HFFc6 (cell line): ENCODE results near the gene FAM3B. TPM values are rescaled to one million over a fixed set of nuclear protein-coding genes. Genes with fewer than 3 reads are reported as not detected.
"Not testable (repeated sequence)": the region's sequence is repeated elsewhere in the genome, so short reads cannot be mapped to it uniquely, and the experiment has no call there.

Experiments used
- DNase-seq: peaks from one replicate; pipeline ENCODE4 v3.0.0-alpha.2; 2018
- H3K27ac Mint-ChIP-seq: 2 replicates; pipeline ENCODE4 v1.8.0; 2020; ENCODE audit warnings: mild to moderate bottlenecking, mixed read lengths
- H3K27me3 Mint-ChIP-seq: 2 replicates; pipeline ENCODE4 v1.8.0; 2021; ENCODE audit warnings: mild to moderate bottlenecking, moderate library complexity, mixed read lengths; ENCODE audit not compliant: insufficient read depth
- H3K36me3 Mint-ChIP-seq: 2 replicates; pipeline ENCODE4 v1.8.0; 2021; ENCODE audit warnings: low read depth, mixed read lengths
- H3K4me1 Mint-ChIP-seq: 2 replicates; pipeline ENCODE4 v1.8.0; 2020; ENCODE audit warnings: low read depth, mixed read lengths
- H3K4me3 Mint-ChIP-seq: 2 replicates; pipeline ENCODE4 v1.8.0; 2020; ENCODE audit warnings: mild to moderate bottlenecking, moderate library complexity, mixed read lengths
- H3K9me3 Mint-ChIP-seq: 2 replicates; pipeline ENCODE4 v1.8.0; 2020; ENCODE audit warnings: mild to moderate bottlenecking, mixed read lengths
- CTCF ChIP-seq: fragments of 200-600 bp; sonication (generic); IDR thresholded peaks from 2 replicates; pipeline ENCODE4 v1.5.0; 2021; ENCODE audit warnings: antibody characterized with exemption, mild to moderate bottlenecking
- total RNA-seq, 6 experiments: library from RNA; stranded (reverse); fragmentation: NEBNext Ultra II Directional; extraction: Animal tissue kit (Norgen Biotek cat#: 25700); gene quantifications; 2 replicates in 1 of 6; 3 replicates in 5 of 6; pipeline ENCODE4 v1.2.3, GENCODE V29; 2021

FAM3B gene
- total RNA-seq, 6 experiments from 2014 or later, result not detected

GRCh38 chr21:41294548-41295231, 21.9 kb upstream of the FAM3B start:
- Mint-ChIP-seq H3K27ac (no peak overlapping the region), H3K36me3 (no peaks in the 10 kb centered on the region), H3K9me3 (peaks cover 4% of the 10 kb centered on the region), H3K27me3 (peaks cover 8% of the 10 kb centered on the region), H3K4me1 (no peaks in the 10 kb centered on the region), H3K4me3 (no peak overlapping the region)
- TF ChIP-seq CTCF, result no peak
- no peak for DNase-seq

GRCh38 chr21:41295721-41296254, 20.8 kb upstream of the FAM3B start:
- Mint-ChIP-seq H3K4me3 (no peak overlapping the region), H3K9me3 (peaks cover 4% of the 10 kb centered on the region), H3K27ac (no peak overlapping the region)

GRCh38 chr21:41302976-41303375, 13.6 kb upstream of the FAM3B start:
- DNase-seq, result no peak
- Mint-ChIP-seq H3K27me3 (no peaks in the 10 kb centered on the region; the same call in none of the 2 replicates), H3K36me3 (no peaks in the 10 kb centered on the region), H3K27ac (no peak overlapping the region), H3K9me3 (peaks cover 33% of the 10 kb centered on the region), H3K4me1 (no peaks in the 10 kb centered on the region), H3K4me3 (no peak overlapping the region)
- no peak for TF ChIP-seq CTCF

More at GRCh38 chr21:41295721-41296254, 20.8 kb upstream of the FAM3B start:
- peaks cover 8% of the 10 kb centered on the region for H3K27me3 Mint-ChIP-seq
- TF ChIP-seq CTCF, result no peak
- no peaks in the 10 kb centered on the region for H3K4me1 Mint-ChIP-seq
- H3K36me3 Mint-ChIP-seq, result no peaks in the 10 kb centered on the region
- no peak for DNase-seq

- no peak for DNase-seq
- Mint-ChIP-seq H3K27me3 (no peaks in the 10 kb centered on the region; the same call in none of the 2 replicates), H3K27ac (no peak overlapping the region), H3K4me1 (no peaks in the 10 kb centered on the region), H3K36me3 (no peaks in the 10 kb centered on the region), H3K4me3 (no peak overlapping the region), H3K9me3 (peaks cover 33% of the 10 kb centered on the region)
- TF ChIP-seq CTCF, result no peak
Observed at GRCh38 chr21:41304068-41304720, 12.4 kb upstream of the FAM3B start.

- peaks cover 31% of the 10 kb centered on the region for H3K9me3 Mint-ChIP-seq
- peaks cover 2% of the 10 kb centered on the region for H3K27me3 Mint-ChIP-seq
- no peaks in the 10 kb centered on the region for H3K4me1 Mint-ChIP-seq
- DNase-seq, result no peak
- TF ChIP-seq CTCF, result no peak
- H3K4me3 Mint-ChIP-seq, result no peak overlapping the region
- no peaks in the 10 kb centered on the region for H3K36me3 Mint-ChIP-seq
- H3K27ac Mint-ChIP-seq, result no peak overlapping the region
Observed at GRCh38 chr21:41307219-41307618, 9.4 kb upstream of the FAM3B start.

GRCh38 chr21:41313285-41314164, 3.1 kb upstream of the FAM3B start:
- not testable (repeated sequence) for H3K4me1 Mint-ChIP-seq, H3K27me3 Mint-ChIP-seq, H3K36me3 Mint-ChIP-seq, H3K9me3 Mint-ChIP-seq, H3K27ac Mint-ChIP-seq, H3K4me3 Mint-ChIP-seq, DNase-seq
